NCI-H82 treated with DMSO at 0.1 percent for 48 hours (cell line): ENCODE measurements around the gene HIRA.
A peak's percentile ranks its signal among the peaks of the same experiment; 100 is the strongest.

Source experiments
- DNase-seq: peaks from one replicate; lab custom pipeline; 2025; ENCODE audit not compliant: unreplicated experiment; lab: John Stamatoyannopoulos, UW

Gene HIRA

GRCh38 chr22:19287889-19288288 is 143.6 kb downstream of the HIRA start:
- DNase-seq, result no peak

- peak; percentile 4 for DNase-seq
Measured at GRCh38 chr22:19287076-19287707, 144.3 kb downstream of the HIRA start.

GRCh38 chr22:19285831-19286230 is 145.7 kb downstream of the HIRA start:
- no peak for DNase-seq
